HepG2 (cell line): ENCODE measurements around the gene RBM43. TPM values are rescaled to one million over a fixed set of nuclear protein-coding genes. Genes with fewer than 3 reads are reported as not detected.

Source experiments
- DNMT1 ChIP-seq: sonication (generic); formaldehyde crosslinking; IDR thresholded peaks from 2 replicates; pipeline ENCODE4 v1.5.1; 2020; ENCODE audit warnings: mild to moderate bottlenecking, missing genetic modification reagents
- IRF1 ChIP-seq: sonication (generic); formaldehyde crosslinking; IDR thresholded peaks from 2 replicates; pipeline ENCODE4 v1.4.0; 2020; ENCODE audit warnings: low read depth, mild to moderate bottlenecking, missing genetic modification reagents
- MLX ChIP-seq: IDR thresholded peaks from 2 replicates; pipeline ENCODE4 v1.6.1; 2016
- NCOA2 ChIP-seq: sonication (generic); formaldehyde crosslinking; IDR thresholded peaks from 2 replicates; pipeline ENCODE4 v1.8.0; 2022; ENCODE audit warnings: inconsistent platforms
- NFYB ChIP-seq: sonication (generic); formaldehyde crosslinking; IDR thresholded peaks from 2 replicates; pipeline ENCODE4 v1.4.0; 2020; ENCODE audit warnings: missing genetic modification reagents
- PRDM15 ChIP-seq: sonication (generic); formaldehyde crosslinking; IDR thresholded peaks from 2 replicates; pipeline ENCODE4 v1.4.0; 2020; ENCODE audit warnings: missing genetic modification reagents
- REL ChIP-seq: sonication (generic); formaldehyde crosslinking; conservative IDR thresholded peaks from 2 replicates; pipeline ENCODE4 v1.8.0; 2022; ENCODE audit warnings: mild to moderate bottlenecking, missing genetic modification reagents, moderate library complexity
- SIN3A ChIP-seq: IDR thresholded peaks from 2 replicates; pipeline ENCODE4 v1.6.1; 2011; ENCODE audit warnings: low read depth, mild to moderate bottlenecking, control low read depth, low read length, borderline replicate concordance
- SMC3 ChIP-seq: IDR thresholded peaks from 2 replicates; pipeline ENCODE4 v1.6.1; 2011; ENCODE audit warnings: low read length, improper control_type of control experiment
- STAT6 ChIP-seq: sonication (generic); formaldehyde crosslinking; IDR thresholded peaks from 2 replicates; pipeline ENCODE4 v1.4.0; 2020; ENCODE audit warnings: missing genetic modification reagents, mild to moderate bottlenecking, borderline replicate concordance
- TCF12 ChIP-seq, 2 experiments: fragments of 450-650 bp in 1 of 2; sonication (generic) in 1 of 2; formaldehyde crosslinking in 1 of 2; IDR thresholded peaks; 2 replicates each; pipeline versions ENCODE4 v1.6.1 to v1.8.0; 2017 to 2022; ENCODE audit warnings: antibody characterized with exemption in 1 of 2, mild to moderate bottlenecking in 1 of 2, missing genetic modification reagents in 1 of 2, moderate library complexity in 1 of 2
- ZBTB33 ChIP-seq: sonication (generic); formaldehyde crosslinking; IDR thresholded peaks from 2 replicates; pipeline ENCODE4 v1.4.0; 2020; ENCODE audit warnings: missing genetic modification reagents
- ZGPAT ChIP-seq: IDR thresholded peaks from 2 replicates; pipeline ENCODE4 v1.6.1; 2016; ENCODE audit warnings: mild to moderate bottlenecking
- ZNF143 ChIP-seq: sonication (generic); formaldehyde crosslinking; IDR thresholded peaks from 2 replicates; pipeline ENCODE4 v1.4.0; 2020; ENCODE audit warnings: missing genetic modification reagents
- ZNF562 ChIP-seq: sonication (generic); formaldehyde crosslinking; IDR thresholded peaks from 2 replicates; pipeline ENCODE4 v1.8.0; 2022; ENCODE audit warnings: missing genetic modification reagents, borderline replicate concordance
- ZSCAN21 ChIP-seq: sonication (generic); formaldehyde crosslinking; IDR thresholded peaks from 2 replicates; pipeline ENCODE4 v1.8.0; 2022; ENCODE audit warnings: mild to moderate bottlenecking, missing genetic modification reagents, moderate library complexity, borderline replicate concordance
- polyA plus RNA-seq, 8 experiments: library from polyadenylated mRNA; depleted of rRNA in 3 of 8; stranded (reverse) in 7 of 8; unstranded in 1 of 8; fragments of >200 nt; fragmentation: Illumina TruSeq in 4 of 8; extraction: Trizol in 4 of 8; gene quantifications; 2 replicates each; pipeline versions ENCODE4 v1.2.1 to v1.2.3, GENCODE V29; 2011 to 2016; ENCODE audit warnings: low read depth in 4 of 8, missing spikeins in 1 of 8, mixed read lengths in 1 of 8; ENCODE audit not compliant: insufficient read depth in 1 of 8
- total RNA-seq, 5 experiments: library from RNA; depleted of rRNA; stranded (reverse); fragments of >200 nt; fragmentation: Illumina TruSeq; extraction: Trizol; gene quantifications; 2 replicates each; pipeline ENCODE4 v1.2.3, GENCODE V29; 2016; ENCODE audit warnings: low read depth in 1 of 5

RBM43 gene
- total and polyA plus RNA-seq, 2 of the 13 experiments (the other 11 are each of a cell fraction or from before 2014, with no cell fraction given) = 0.31 to 0.70 TPM

GRCh38 chr2:151261231-151261976, at the start of gene RBM43 (continued):
- TF ChIP-seq IRF1 (CRISPR knock-in tag) (peak; percentile 51; the same call in 1 of the 2 replicates), NFYB (CRISPR knock-in tag) (0 out of 2 replicates have a peak, but pooled peaks have one; percentile 21), REL (CRISPR knock-in tag) (no peak), NCOA2 (no peak), ZGPAT (CRISPR knock-in tag) (peak; percentile 74; the same call in 1 of the 2 replicates), MLX (CRISPR knock-in tag) (no peak), SMC3 (no peak), SIN3A (no peak), ZNF143 (CRISPR knock-in tag) (no peak), ZNF562 (CRISPR knock-in tag) (no peak), DNMT1 (0 out of 2 replicates have a peak, but pooled peaks have one; percentile 47), STAT6 (CRISPR knock-in tag) (0 out of 2 replicates have a peak, but pooled peaks have one; percentile 71), ZSCAN21 (CRISPR knock-in tag) (peak; percentile 65; the same call in 1 of the 2 replicates), ZBTB33 (0 out of 2 replicates have a peak, but pooled peaks have one; percentile 23), TCF12 (IDR thresholded peaks at IDR 0.05) (no peak), TCF12 (CRISPR knock-in tag; IDR thresholded peaks at IDR 0.05) (no peak; the same call in 1 of the 2 replicates), PRDM15 (CRISPR knock-in tag) (0 out of 2 replicates have a peak, but pooled peaks have one; percentile 39)
